Uterus (tissue), 4 donors: ENCODE results near the gene CST4. TPM values are rescaled to one million over a fixed set of nuclear protein-coding genes. Genes with fewer than 3 reads are reported as not detected.

Experiments used
- DNase-seq, 2 donors: peaks; one replicate each; pipeline ENCODE4 v3.0.0-alpha.2; 2019 to 2020
- H3K27ac ChIP-seq, 2 donors: fragments of 200-600 bp; sonication (generic); 1 replicate in 1 of 2; 2 replicates in 1 of 2; pipeline ENCODE4 v1.5.1; 2016 to 2018
- H3K27me3 ChIP-seq, 2 donors: fragments of 200-600 bp; sonication (generic); one replicate each; pipeline ENCODE4 v1.5.1; 2018 to 2019; ENCODE audit warnings: control low read depth in 1 of 2
- H3K36me3 ChIP-seq, 2 donors: fragments of 200-600 bp; sonication (generic); one replicate each; pipeline ENCODE4 v1.5.1; 2019; ENCODE audit warnings: control low read depth in 1 of 2
- H3K4me1 ChIP-seq, 2 donors: fragments of 200-600 bp; sonication (generic); one replicate each; pipeline ENCODE4 v1.5.1; 2018 to 2019; ENCODE audit warnings: control low read depth in 1 of 2
- H3K4me3 ChIP-seq, 2 donors: fragments of 200-600 bp; sonication (generic); 1 replicate in 1 of 2; 2 replicates in 1 of 2; pipeline ENCODE4 v1.5.1; 2018 to 2019; ENCODE audit warnings: mild to moderate bottlenecking in 1 of 2
- H3K9me3 ChIP-seq, 2 donors: fragments of 200-600 bp; sonication (generic); one replicate each; pipeline ENCODE4 v1.5.1; 2019; ENCODE audit warnings: control low read depth in 1 of 2
- CTCF ChIP-seq, 4 experiments: fragments of 200-600 bp in 2 of 4; fragments of 450-650 bp in 2 of 4; sonication (generic) in 2 of 4; IDR thresholded peaks; one replicate each; pipeline ENCODE4 v1.5.1; 2016 to 2019; ENCODE audit warnings: antibody characterized with exemption in 4 of 4, mild to moderate bottlenecking in 2 of 4, moderate library complexity in 1 of 4
- POLR2A ChIP-seq, 2 donors: fragments of 450-650 bp; IDR thresholded peaks; one replicate each; pipeline ENCODE4 v1.6.1; 2016; ENCODE audit warnings: antibody characterized with exemption in 2 of 2, mild to moderate bottlenecking in 1 of 2, moderate library complexity in 1 of 2
- intact Hi-C: fragments of 100-400 bp; cut with DNase I; formaldehyde crosslinking; loops from one replicate; pipeline ENCODE4 v1.15.1; 2023; ENCODE audit warnings: low total_unique reads
- total RNA-seq, 4 donors: library from RNA; depleted of rRNA in 3 of 4; stranded (reverse); fragments of >200 nt in 3 of 4; gene quantifications; one replicate each; pipeline versions ENCODE4 v1.1.0 to v1.2.4, GENCODE V29; 2014 to 2023
- donor health status: DM: yes; HTN: yes; CAD: no.

The CST4 gene
- total RNA-seq, 4 donors from 2014 or later, result not detected

- H3K27ac ChIP-seq, result peak overlapping the region; percentile 63 to 65
- no peak for TF ChIP-seq CTCF (IDR thresholded peaks at IDR 0.05)
- no peak for TF ChIP-seq POLR2A (IDR thresholded peaks at IDR 0.05)
Measured at GRCh38 chr20:23654717-23655116, 34.1 kb downstream of the CST4 start.

GRCh38 chr20:23654000-23654399, 34.8 kb downstream of the CST4 start:
- Histone ChIP-seq H3K4me1 (peaks cover 0 to 8% of the 10 kb centered on the region in 2 donors), H3K27me3 (no peaks in the 10 kb centered on the region), H3K9me3 (no peaks in the 10 kb centered on the region), H3K27ac (peak overlapping the region in 1 of 2 donors; percentile 65), H3K36me3 (no peaks in the 10 kb centered on the region), H3K4me3 (no peak overlapping the region)
- DNase-seq, result no peak
- TF ChIP-seq POLR2A (IDR thresholded peaks at IDR 0.05) (no peak), CTCF (IDR thresholded peaks at IDR 0.05) (no peak)
- intact Hi-C loops, result no loop called here

More at GRCh38 chr20:23654717-23655116, 34.1 kb downstream of the CST4 start:
- H3K27me3 ChIP-seq, result no peaks in the 10 kb centered on the region
- intact Hi-C loops, result no loop called here
- no peaks in the 10 kb centered on the region for H3K9me3 ChIP-seq
- H3K36me3 ChIP-seq, result no peaks in the 10 kb centered on the region
- H3K4me1 ChIP-seq, result peaks cover 0 to 8% of the 10 kb centered on the region in 2 donors
- no peak for DNase-seq
- no peak overlapping the region for H3K4me3 ChIP-seq

GRCh38 chr20:23653400-23653938, 35.4 kb downstream of the CST4 start:
- TF ChIP-seq POLR2A (IDR thresholded peaks at IDR 0.05), result no peak
- no peak for TF ChIP-seq CTCF (IDR thresholded peaks at IDR 0.05)
- Histone ChIP-seq H3K9me3 (no peaks in the 10 kb centered on the region), H3K4me1 (peaks cover 0 to 8% of the 10 kb centered on the region in 2 donors), H3K27me3 (no peaks in the 10 kb centered on the region), H3K4me3 (no peak overlapping the region), H3K27ac (no peak overlapping the region), H3K36me3 (no peaks in the 10 kb centered on the region)
- intact Hi-C loops, result no loop called here
- DNase-seq, result no peak

GRCh38 chr20:23652926-23653325, 35.9 kb downstream of the CST4 start:
- no peak for DNase-seq
- TF ChIP-seq CTCF (IDR thresholded peaks at IDR 0.05) (no peak), POLR2A (IDR thresholded peaks at IDR 0.05) (no peak)
- intact Hi-C loops, result no loop called here
- H3K27me3 ChIP-seq, result no peaks in the 10 kb centered on the region
- H3K4me3 ChIP-seq, result no peak overlapping the region
- H3K9me3 ChIP-seq, result no peaks in the 10 kb centered on the region
- no peak overlapping the region for H3K27ac ChIP-seq
- H3K4me1 ChIP-seq, result peaks cover 0 to 8% of the 10 kb centered on the region in 2 donors
- no peaks in the 10 kb centered on the region for H3K36me3 ChIP-seq

GRCh38 chr20:23652371-23652770, 36.5 kb downstream of the CST4 start:
- intact Hi-C loops, result no loop called here
- H3K36me3 ChIP-seq, result no peaks in the 10 kb centered on the region
- peaks cover 0 to 8% of the 10 kb centered on the region in 2 donors for H3K4me1 ChIP-seq
- no peak overlapping the region for H3K27ac ChIP-seq
- TF ChIP-seq POLR2A (IDR thresholded peaks at IDR 0.05) (no peak), CTCF (IDR thresholded peaks at IDR 0.05) (no peak)
- DNase-seq, result no peak
- no peaks in the 10 kb centered on the region for H3K9me3 ChIP-seq
- no peak overlapping the region for H3K4me3 ChIP-seq
- H3K27me3 ChIP-seq, result no peaks in the 10 kb centered on the region
